ENCODE measurements around the gene SLC7A1. TPM values are rescaled to one million over a fixed set of nuclear protein-coding genes. Genes with fewer than 3 reads are reported as not detected.

The SLC7A1 gene
- total RNA-seq, 4 donors from 2014 or later: 46.0 to 72.8 (median 50.8) TPM

- DNase-seq (ENCODE audit: low spot score in 2 of 2): no peak
- H3K4me3 ChIP-seq (ENCODE audit: low read depth, poor library complexity, severe bottlenecking): no peak overlapping the region
- intact Hi-C loops (cut with DNase I; ENCODE audit: low total_unique reads): no loop called here
- TF ChIP-seq CTCF (IDR thresholded peaks at IDR 0.05) (no peak), POLR2A (IDR thresholded peaks at IDR 0.05) (no peak)
Observed at GRCh38 chr13:29619995-29620394, 24.5 kb upstream of the SLC7A1 start.

DNA sequence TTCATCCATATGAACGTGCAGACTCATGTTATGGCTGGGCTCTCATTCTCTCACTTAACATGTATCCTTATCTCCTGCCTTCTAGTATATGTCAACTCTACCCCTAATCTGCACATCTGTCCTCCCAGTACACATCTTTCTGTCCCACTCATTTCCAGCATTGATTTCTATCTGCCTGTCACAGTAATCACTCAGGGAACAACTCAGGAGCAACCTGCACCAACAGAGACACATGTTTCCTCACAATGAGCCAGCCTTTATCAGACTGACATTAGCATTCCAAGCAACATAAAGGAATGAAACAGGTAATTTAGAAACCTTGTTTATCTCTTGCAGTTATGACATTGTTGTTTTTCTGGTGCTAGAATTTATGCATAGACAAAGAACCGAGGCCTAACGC, 17.6 kb upstream of the SLC7A1 start:
- DNase-seq (ENCODE audit: low spot score in 2 of 2): no peak
- no peak for TF ChIP-seq POLR2A (IDR thresholded peaks at IDR 0.05)
- TF ChIP-seq CTCF (IDR thresholded peaks at IDR 0.05): no peak
- intact Hi-C loops (cut with DNase I; ENCODE audit: low total_unique reads): no loop called here
- WGBS, 2 donors: 72 to 81% methylated on average over 3 of the region's 3 CpGs
- H3K4me3 ChIP-seq (ENCODE audit: low read depth, poor library complexity, severe bottlenecking): no peak overlapping the region

- TF ChIP-seq CTCF (IDR thresholded peaks at IDR 0.05) (no peak), POLR2A (IDR thresholded peaks at IDR 0.05) (no peak)
- no peak for DNase-seq (ENCODE audit: low spot score in 2 of 2)
- WGBS, 2 donors: 97 to 100% methylated on average over 1 of the region's 1 CpG
- intact Hi-C loops (cut with DNase I; ENCODE audit: low total_unique reads): no loop called here
- H3K4me3 ChIP-seq (ENCODE audit: low read depth, poor library complexity, severe bottlenecking): no peak overlapping the region
Observed at GRCh38 chr13:29607465-29607864, 12.0 kb upstream of the SLC7A1 start.

- WGBS, 2 donors: 88 to 90% methylated on average over 8 of the region's 8 CpGs
- intact Hi-C loops (cut with DNase I; ENCODE audit: low total_unique reads): no loop called here
- no peak overlapping the region for H3K4me3 ChIP-seq (ENCODE audit: low read depth, poor library complexity, severe bottlenecking)
- DNase-seq (ENCODE audit: low spot score in 2 of 2): no peak
- TF ChIP-seq CTCF (IDR thresholded peaks at IDR 0.05): no peak
- no peak for TF ChIP-seq POLR2A (IDR thresholded peaks at IDR 0.05)
Observed at GRCh38 chr13:29605860-29606526, 10.5 kb upstream of the SLC7A1 start.

GRCh38 chr13:29598321-29598720, 2.8 kb upstream of the SLC7A1 start:
- H3K4me3 ChIP-seq (ENCODE audit: low read depth, poor library complexity, severe bottlenecking): no peak overlapping the region
- 81 to 86% methylated on average over 2 of the region's 2 CpGs for WGBS, 2 donors
- intact Hi-C loops (cut with DNase I; ENCODE audit: low total_unique reads): no loop called here
- no peak for TF ChIP-seq POLR2A (IDR thresholded peaks at IDR 0.05)
- DNase-seq (ENCODE audit: low spot score in 2 of 2): no peak

DNA sequence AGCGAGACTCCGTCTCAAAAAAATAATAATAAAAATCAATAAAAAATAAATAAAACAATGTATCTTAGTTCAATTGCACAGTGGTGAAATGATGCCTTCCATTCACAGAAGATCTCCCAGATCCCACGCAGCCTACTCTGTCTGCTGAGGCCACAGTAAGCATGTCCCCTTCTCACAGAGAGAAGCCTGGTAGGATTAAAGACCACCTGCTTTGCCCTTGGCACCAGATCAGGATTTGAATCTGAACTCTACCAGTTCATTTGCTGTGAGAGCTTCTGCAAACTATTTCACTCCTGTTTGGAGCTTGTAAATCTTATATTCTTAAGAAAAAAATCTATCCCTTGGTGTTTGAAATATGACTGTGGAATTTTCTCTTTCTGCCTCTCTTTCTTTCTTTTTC, 2.2 kb upstream of the SLC7A1 start:
- intact Hi-C loops (cut with DNase I; ENCODE audit: low total_unique reads): no loop called here
- no peak for DNase-seq (ENCODE audit: low spot score in 2 of 2)
- TF ChIP-seq CTCF (IDR thresholded peaks at IDR 0.05): no peak
- TF ChIP-seq POLR2A (IDR thresholded peaks at IDR 0.05): no peak
- whole genome bisulfite sequencing, 2 donors: 97 to 99% methylated on average over 3 of the region's 3 CpGs
- H3K4me3 ChIP-seq (ENCODE audit: low read depth, poor library complexity, severe bottlenecking): no peak overlapping the region
